Thyroid gland (tissue), 4 donors: ENCODE results near the gene TEX11.

Experiments
- POLR2A ChIP-seq, 2 donors: fragments of 450-650 bp; IDR thresholded peaks; one replicate each; pipeline ENCODE4 v1.6.1; 2017; ENCODE audit warnings: antibody characterized with exemption in 2 of 2, mild to moderate bottlenecking in 2 of 2, moderate library complexity in 1 of 2
- TF ChIP-seq, protein P1 (sequence below), 6 experiments: fragments of 200-600 bp in 3 of 6; fragments of 450-650 bp in 3 of 6; sonication (generic) in 3 of 6; IDR thresholded peaks; one replicate each; pipeline ENCODE4 v1.5.1; 2016 to 2019; ENCODE audit warnings: antibody characterized with exemption in 6 of 6, mild to moderate bottlenecking in 2 of 6, inconsistent platforms in 1 of 6, moderate library complexity in 1 of 6

DNA sequence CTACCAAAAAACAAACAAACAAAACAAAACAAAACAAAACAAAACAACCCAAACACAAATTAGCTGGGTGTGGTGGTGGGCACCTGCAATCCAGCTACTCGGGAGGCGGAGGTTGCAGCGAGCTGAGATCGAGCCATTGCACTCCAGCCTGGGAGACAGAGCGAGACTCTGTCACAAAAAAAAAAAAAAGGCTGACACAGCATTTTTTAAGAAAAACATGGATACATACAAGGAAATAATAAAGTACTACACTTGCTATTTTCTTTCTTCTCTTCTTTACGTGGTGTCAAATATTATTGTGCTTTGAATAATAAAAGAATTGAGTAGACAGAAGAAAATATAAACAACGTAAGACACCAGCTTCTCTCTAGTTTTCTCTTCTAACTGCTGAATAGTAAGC, 73.9 kb downstream of the TEX11 start:
- TF ChIP-seq, protein P1, sequence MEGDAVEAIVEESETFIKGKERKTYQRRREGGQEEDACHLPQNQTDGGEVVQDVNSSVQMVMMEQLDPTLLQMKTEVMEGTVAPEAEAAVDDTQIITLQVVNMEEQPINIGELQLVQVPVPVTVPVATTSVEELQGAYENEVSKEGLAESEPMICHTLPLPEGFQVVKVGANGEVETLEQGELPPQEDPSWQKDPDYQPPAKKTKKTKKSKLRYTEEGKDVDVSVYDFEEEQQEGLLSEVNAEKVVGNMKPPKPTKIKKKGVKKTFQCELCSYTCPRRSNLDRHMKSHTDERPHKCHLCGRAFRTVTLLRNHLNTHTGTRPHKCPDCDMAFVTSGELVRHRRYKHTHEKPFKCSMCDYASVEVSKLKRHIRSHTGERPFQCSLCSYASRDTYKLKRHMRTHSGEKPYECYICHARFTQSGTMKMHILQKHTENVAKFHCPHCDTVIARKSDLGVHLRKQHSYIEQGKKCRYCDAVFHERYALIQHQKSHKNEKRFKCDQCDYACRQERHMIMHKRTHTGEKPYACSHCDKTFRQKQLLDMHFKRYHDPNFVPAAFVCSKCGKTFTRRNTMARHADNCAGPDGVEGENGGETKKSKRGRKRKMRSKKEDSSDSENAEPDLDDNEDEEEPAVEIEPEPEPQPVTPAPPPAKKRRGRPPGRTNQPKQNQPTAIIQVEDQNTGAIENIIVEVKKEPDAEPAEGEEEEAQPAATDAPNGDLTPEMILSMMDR (IDR thresholded peaks at IDR 0.05), result no peak
- no peak for TF ChIP-seq POLR2A (IDR thresholded peaks at IDR 0.05)
